GM10847 (cell line): ENCODE data around the gene KRT15.

Experiments used
- POLR2A ChIP-seq: IDR thresholded peaks from 2 replicates; pipeline ENCODE4 v1.6.1; 2011; ENCODE audit not compliant: insufficient read length; ENCODE audit errors: extremely low read depth

Gene KRT15

GRCh38 chr17:41505007-41505808, 13.5 kb downstream of the KRT15 start, which contains the start of gene KRT13:
Gene KRT13 (minus strand): TSS chr17:41505612. CDS start chr17:41505550, 62 bp downstream.
- TF ChIP-seq POLR2A: no peak

- no peak for TF ChIP-seq POLR2A
Measured at GRCh38 chr17:41504246-41504977, 14.3 kb downstream of the KRT15 start.

- no peak for TF ChIP-seq POLR2A
Measured at GRCh38 chr17:41503202-41503601, 15.5 kb downstream of the KRT15 start.

- no peak for TF ChIP-seq POLR2A
Measured at GRCh38 chr17:41500131-41500911, 18.4 kb downstream of the KRT15 start.

GRCh38 chr17:41499714-41500113, 19.0 kb downstream of the KRT15 start:
- no peak for TF ChIP-seq POLR2A

GRCh38 chr17:41498276-41498675, 20.4 kb downstream of the KRT15 start:
- TF ChIP-seq POLR2A: no peak

- TF ChIP-seq POLR2A: no peak
Measured at GRCh38 chr17:41496803-41497484, 21.7 kb downstream of the KRT15 start.

GRCh38 chr17:41494524-41494923, 24.2 kb downstream of the KRT15 start:
- no peak for TF ChIP-seq POLR2A

- no peak for TF ChIP-seq POLR2A
Measured at GRCh38 chr17:41492771-41493170, 25.9 kb downstream of the KRT15 start.

- no peak for TF ChIP-seq POLR2A
Measured at GRCh38 chr17:41492351-41492750, 26.3 kb downstream of the KRT15 start.

- TF ChIP-seq POLR2A: no peak
Measured at GRCh38 chr17:41491476-41491875, 27.2 kb downstream of the KRT15 start.

GRCh38 chr17:41490000-41490990, 28.4 kb downstream of the KRT15 start:
- no peak for TF ChIP-seq POLR2A

GRCh38 chr17:41489531-41489930, 29.2 kb downstream of the KRT15 start, which contains the start of gene KRT36:
Gene KRT36 (minus strand): TSS chr17:41489910. CDS start chr17:41489864, 46 bp downstream.
- TF ChIP-seq POLR2A: no peak
